ENCODE measurements around the gene NXN.

GRCh38 chr17:888998-889441 is 90.6 kb downstream of the NXN start:
- TF ChIP-seq CTCF (IDR thresholded peaks at IDR 0.05), result no peak
- TF ChIP-seq POLR2A (IDR thresholded peaks at IDR 0.05), result no peak
- TF ChIP-seq EP300 (IDR thresholded peaks at IDR 0.05), result no peak

Measured in ovary (tissue), 3 donors.